Prostate gland (tissue), 2 donors: ENCODE data around the gene RASSF5. TPM values are rescaled to one million over a fixed set of nuclear protein-coding genes. Genes with fewer than 3 reads are reported as not detected.

Source experiments
- DNase-seq: peaks from one replicate; pipeline ENCODE4 v3.0.0-alpha.2; 2019; ENCODE audit warnings: low spot score
- H3K27ac ChIP-seq, 2 donors: fragments of 200-600 bp; sonication (generic); 2 replicates each; pipeline ENCODE4 v1.5.1; 2017 to 2019
- H3K27me3 ChIP-seq: fragments of 200-600 bp; sonication (generic); replicated peaks from 2 replicates; pipeline ENCODE4 v1.5.1; 2019; ENCODE audit not compliant: insufficient read depth
- H3K36me3 ChIP-seq, 2 donors: fragments of 200-600 bp; sonication (generic); 1 replicate in 1 of 2; 2 replicates in 1 of 2; pipeline versions ENCODE4 v1.5.1 to v1.8.1; 2017 to 2019
- H3K4me1 ChIP-seq: fragments of 200-600 bp; sonication (generic); replicated peaks from 2 replicates; pipeline ENCODE4 v1.5.1; 2019
- H3K4me3 ChIP-seq, 2 donors: fragments of 200-600 bp; sonication (generic); 2 replicates each; pipeline ENCODE4 v1.5.1; 2017 to 2019
- H3K9me3 ChIP-seq: fragments of 200-600 bp; sonication (generic); 2 replicates; pipeline ENCODE4 v1.5.1; 2017
- POLR2A ChIP-seq: fragments of 450-650 bp; IDR thresholded peaks from one replicate; pipeline ENCODE4 v1.6.1; 2016; ENCODE audit warnings: antibody characterized with exemption, mild to moderate bottlenecking
- POLR2AphosphoS5 ChIP-seq: sonication (generic); formaldehyde crosslinking; IDR thresholded peaks from one replicate; pipeline ENCODE4 v1.6.1; 2017; ENCODE audit warnings: antibody characterized with exemption
- WGBS: methylation state at CpG from one replicate; pipeline ENCODE4 v1.1.5; 2018; 5-methylcytosine and 5-hydroxymethylcytosine counted together
- intact Hi-C: fragments of 100-400 bp; cut with DNase I; formaldehyde crosslinking; loops from one replicate; pipeline ENCODE4 v1.14.2; 2022
- total RNA-seq, 2 donors: library from RNA; depleted of rRNA; stranded (reverse); fragments of >200 nt; gene quantifications; one replicate each; pipeline ENCODE4 v1.1.0, GENCODE V29; 2016
- TF ChIP-seq, protein P1 (sequence below), 4 experiments: fragments of 200-600 bp in 2 of 4; fragments of 450-650 bp in 2 of 4; sonication (generic) in 2 of 4; IDR thresholded peaks; 1 replicate in 3 of 4; 2 replicates in 1 of 4; pipeline ENCODE4 v1.5.1; 2016 to 2019; ENCODE audit warnings: antibody characterized with exemption in 4 of 4, mild to moderate bottlenecking in 2 of 4, moderate library complexity in 2 of 4

RASSF5 gene
- total RNA-seq, 2 donors from 2014 or later, result 22.2 to 42.5 TPM

DNA sequence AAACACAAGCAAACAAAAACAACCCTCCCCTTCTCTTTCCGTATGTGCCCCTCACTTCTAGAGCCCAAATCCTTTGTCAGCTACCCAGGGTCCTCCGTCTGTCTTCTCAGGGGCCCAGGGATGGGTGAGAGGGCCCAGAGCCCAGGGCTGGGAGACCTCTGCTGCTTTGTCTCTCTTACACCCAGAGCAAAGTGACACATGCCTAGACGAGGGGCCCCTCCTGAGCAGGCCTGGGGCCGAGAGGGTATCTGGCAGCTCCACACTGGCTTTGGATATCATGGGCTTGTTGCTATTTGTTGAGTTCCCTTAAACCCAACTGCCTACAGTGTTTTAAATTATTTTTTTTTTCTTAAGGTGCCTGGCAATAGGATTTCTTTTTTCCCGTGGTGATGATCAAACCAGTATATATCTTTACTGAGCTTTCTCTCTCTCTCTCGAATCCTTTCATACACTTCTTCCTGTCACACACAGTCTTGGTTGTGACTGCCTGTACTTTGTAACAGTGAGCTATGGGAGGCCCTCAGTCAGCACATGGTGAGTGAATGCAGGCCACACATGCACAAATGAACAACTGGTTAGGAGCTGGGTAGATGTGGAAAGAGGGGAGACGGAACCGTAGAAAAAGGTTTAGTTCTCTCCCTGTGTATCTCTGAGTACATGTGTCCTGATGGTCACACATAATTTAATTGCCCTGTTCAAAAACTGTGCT, 14.5 kb downstream of the RASSF5 start:
- no peak overlapping the region for H3K27ac ChIP-seq
- no peak for DNase-seq
- no peaks in the 10 kb centered on the region for H3K9me3 ChIP-seq
- no peaks in the 10 kb centered on the region for H3K27me3 ChIP-seq
- WGBS, result 67% methylated on average over 8 of the region's 8 CpGs
- H3K36me3 ChIP-seq, result no peaks in the 10 kb centered on the region
- H3K4me3 ChIP-seq, result no peak overlapping the region
- intact Hi-C loops, result no loop called here
- TF ChIP-seq, protein P1, sequence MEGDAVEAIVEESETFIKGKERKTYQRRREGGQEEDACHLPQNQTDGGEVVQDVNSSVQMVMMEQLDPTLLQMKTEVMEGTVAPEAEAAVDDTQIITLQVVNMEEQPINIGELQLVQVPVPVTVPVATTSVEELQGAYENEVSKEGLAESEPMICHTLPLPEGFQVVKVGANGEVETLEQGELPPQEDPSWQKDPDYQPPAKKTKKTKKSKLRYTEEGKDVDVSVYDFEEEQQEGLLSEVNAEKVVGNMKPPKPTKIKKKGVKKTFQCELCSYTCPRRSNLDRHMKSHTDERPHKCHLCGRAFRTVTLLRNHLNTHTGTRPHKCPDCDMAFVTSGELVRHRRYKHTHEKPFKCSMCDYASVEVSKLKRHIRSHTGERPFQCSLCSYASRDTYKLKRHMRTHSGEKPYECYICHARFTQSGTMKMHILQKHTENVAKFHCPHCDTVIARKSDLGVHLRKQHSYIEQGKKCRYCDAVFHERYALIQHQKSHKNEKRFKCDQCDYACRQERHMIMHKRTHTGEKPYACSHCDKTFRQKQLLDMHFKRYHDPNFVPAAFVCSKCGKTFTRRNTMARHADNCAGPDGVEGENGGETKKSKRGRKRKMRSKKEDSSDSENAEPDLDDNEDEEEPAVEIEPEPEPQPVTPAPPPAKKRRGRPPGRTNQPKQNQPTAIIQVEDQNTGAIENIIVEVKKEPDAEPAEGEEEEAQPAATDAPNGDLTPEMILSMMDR (IDR thresholded peaks at IDR 0.05), result no peak
- TF ChIP-seq POLR2AphosphoS5 (no peak), POLR2A (no peak)
- no peaks in the 10 kb centered on the region for H3K4me1 ChIP-seq

DNA sequence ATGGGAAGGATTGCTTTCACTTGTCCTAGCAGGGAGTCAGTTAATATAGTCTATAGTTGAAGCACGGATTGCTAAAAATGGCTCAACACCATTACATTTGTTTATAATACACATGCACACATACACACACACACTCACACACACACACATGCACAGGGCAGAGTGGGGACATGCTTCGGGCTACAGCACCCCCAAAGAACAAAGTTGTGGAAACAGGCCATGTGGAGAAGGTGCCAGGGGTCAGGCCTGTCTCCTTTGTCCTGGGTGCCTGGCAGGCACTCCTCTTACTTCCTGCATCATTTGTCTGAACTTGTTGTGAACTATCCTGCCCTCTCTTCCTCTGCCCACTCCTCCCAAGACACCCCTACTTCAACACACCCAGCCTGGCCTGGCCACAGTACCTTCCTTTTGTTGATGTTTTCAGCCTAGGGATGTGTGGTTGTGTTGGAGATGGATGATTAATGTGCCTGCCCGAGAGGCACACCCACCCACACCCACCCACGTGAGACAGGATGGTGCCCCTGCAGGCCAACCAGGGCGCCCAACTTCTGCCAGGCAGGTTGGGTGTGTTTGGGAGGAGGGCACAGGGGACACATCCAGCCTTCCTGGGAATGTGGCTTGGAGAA, 17.5 kb downstream of the RASSF5 start:
- no peak for DNase-seq
- TF ChIP-seq POLR2A (no peak), POLR2AphosphoS5 (no peak)
- TF ChIP-seq, protein P1 (IDR thresholded peaks at IDR 0.05), result no peak
- no peaks in the 10 kb centered on the region for H3K4me1 ChIP-seq
- H3K27me3 ChIP-seq, result no peaks in the 10 kb centered on the region
- WGBS, result 41% methylated on average over 5 of the region's 5 CpGs
- H3K27ac ChIP-seq, result no peak overlapping the region
- H3K9me3 ChIP-seq, result no peaks in the 10 kb centered on the region
- H3K36me3 ChIP-seq, result no peaks in the 10 kb centered on the region
- no peak overlapping the region for H3K4me3 ChIP-seq
- intact Hi-C loops, result no loop called here

DNA sequence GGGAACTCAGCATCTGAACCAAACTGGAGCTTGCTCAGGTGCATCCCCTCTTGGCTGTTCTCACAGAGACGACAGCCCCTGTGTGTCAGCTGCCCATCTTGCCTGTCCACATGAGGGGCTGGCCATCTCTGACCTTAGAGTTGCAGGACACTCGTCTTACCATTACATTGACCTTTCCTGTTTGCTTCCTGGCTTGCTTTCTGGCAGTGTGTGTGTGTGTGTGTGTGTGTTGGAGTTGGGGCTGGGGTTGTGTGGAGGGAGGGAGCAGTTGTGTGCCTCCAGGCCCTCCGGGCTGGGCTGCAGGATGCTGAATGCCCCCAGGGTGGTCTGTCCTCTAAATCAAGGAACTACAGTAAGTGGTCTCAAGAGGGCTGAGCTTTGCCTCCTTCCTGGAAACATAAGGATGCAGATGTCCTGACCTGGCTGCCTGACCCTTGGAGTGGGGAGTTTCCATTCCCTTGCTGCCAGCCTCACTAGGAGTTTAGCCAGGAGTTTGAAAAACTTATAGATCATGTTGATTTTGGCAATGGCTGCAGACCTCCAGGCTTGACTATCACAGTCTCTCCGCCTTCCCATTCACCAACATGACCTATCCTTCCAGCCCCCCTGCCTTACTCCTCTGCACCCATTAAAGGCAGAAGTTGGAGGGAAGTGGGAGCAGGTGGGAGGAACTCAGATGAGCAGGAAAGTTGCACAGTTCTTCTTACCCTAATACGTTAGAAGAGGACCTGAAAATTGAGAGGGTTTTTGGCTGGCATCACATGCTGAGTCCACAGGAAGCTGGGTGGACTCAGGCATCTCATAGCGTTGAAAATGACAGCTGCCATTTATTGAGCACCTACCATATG, 19.0 kb downstream of the RASSF5 start:
- TF ChIP-seq POLR2AphosphoS5, result no peak
- H3K36me3 ChIP-seq, result no peaks in the 10 kb centered on the region
- intact Hi-C loops, result no loop called here
- no peak overlapping the region for H3K4me3 ChIP-seq
- H3K27ac ChIP-seq, result no peak overlapping the region
- no peaks in the 10 kb centered on the region for H3K9me3 ChIP-seq
- H3K27me3 ChIP-seq, result no peaks in the 10 kb centered on the region
- H3K4me1 ChIP-seq, result no peaks in the 10 kb centered on the region
- WGBS, result 69% methylated on average over 6 of the region's 6 CpGs
- DNase-seq, result no peak

DNA sequence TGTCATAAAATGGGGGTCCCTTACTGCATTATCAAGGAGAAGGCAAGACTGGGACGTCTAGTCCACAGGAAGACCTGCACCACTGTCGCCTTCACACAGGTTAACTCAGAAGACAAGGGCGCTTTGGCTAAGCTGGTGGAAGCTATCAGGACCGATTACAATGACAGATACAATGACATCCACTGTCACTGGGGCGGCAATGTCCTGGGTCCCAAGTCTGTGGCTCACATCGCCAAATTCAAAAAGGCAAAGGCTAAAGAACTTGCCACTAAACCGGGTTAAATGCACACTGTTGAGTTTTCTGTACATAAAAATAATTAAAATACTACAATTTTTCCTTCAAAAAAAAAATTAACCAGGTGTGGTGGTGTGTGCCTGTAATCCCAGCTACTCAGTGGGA, 22.1 kb downstream of the RASSF5 start:
- no peak for DNase-seq
- intact Hi-C loops, result no loop called here
- no peaks in the 10 kb centered on the region for H3K9me3 ChIP-seq
- no peaks in the 10 kb centered on the region for H3K4me1 ChIP-seq
- H3K27ac ChIP-seq, result no peak overlapping the region
- H3K27me3 ChIP-seq, result no peaks in the 10 kb centered on the region
- no peaks in the 10 kb centered on the region for H3K36me3 ChIP-seq
- TF ChIP-seq POLR2AphosphoS5 (no peak), POLR2A (no peak)
- TF ChIP-seq, protein P1 (IDR thresholded peaks at IDR 0.05), result no peak
- WGBS, result 91% methylated on average over 7 of the region's 7 CpGs
- H3K4me3 ChIP-seq, result no peak overlapping the region

DNA sequence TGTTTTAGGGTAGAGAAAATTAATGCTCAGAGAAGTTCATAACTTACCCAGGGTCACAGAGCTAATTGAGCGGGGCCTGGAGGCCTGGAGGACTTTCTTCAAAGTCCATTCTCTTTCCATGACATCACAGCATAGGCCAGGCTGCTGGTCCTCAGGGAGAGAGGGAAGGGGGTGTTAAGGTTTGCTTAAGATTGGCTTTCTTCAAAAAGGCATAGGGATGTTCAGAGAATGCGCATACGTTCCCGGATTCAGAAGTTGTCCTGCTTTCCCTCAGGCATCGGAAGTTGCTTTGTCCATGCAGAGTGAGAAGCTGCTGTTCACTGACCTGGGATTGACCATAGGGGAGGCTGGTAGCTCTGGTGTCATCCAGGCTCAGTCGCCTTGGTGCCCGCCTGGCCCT, 25.0 kb downstream of the RASSF5 start:
- no peak for TF ChIP-seq POLR2AphosphoS5
- TF ChIP-seq, protein P1 (IDR thresholded peaks at IDR 0.05), result no peak
- no peak for TF ChIP-seq POLR2A
- no peak overlapping the region for H3K4me3 ChIP-seq
- no peaks in the 10 kb centered on the region for H3K9me3 ChIP-seq
- no peak for DNase-seq
- H3K4me1 ChIP-seq, result no peaks in the 10 kb centered on the region
- 96% methylated on average over 7 of the region's 7 CpGs for WGBS
- no peaks in the 10 kb centered on the region for H3K27me3 ChIP-seq
- no peaks in the 10 kb centered on the region for H3K36me3 ChIP-seq
- intact Hi-C loops, result no loop called here
- H3K27ac ChIP-seq, result no peak overlapping the region
